ELF-1 (cell line): ENCODE data around the gene TIMP2.
"Not testable (repeated sequence)": the region's sequence is repeated elsewhere in the genome, so short reads cannot be mapped to it uniquely, and the experiment has no call there.

Experiments
- DNase-seq: peaks from one replicate; pipeline ENCODE4 v3.0.0-alpha.2; 2016; ENCODE audit warnings: low read depth, low spot score

TIMP2 gene, protein sequence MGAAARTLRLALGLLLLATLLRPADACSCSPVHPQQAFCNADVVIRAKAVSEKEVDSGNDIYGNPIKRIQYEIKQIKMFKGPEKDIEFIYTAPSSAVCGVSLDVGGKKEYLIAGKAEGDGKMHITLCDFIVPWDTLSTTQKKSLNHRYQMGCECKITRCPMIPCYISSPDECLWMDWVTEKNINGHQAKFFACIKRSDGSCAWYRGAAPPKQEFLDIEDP

DNA sequence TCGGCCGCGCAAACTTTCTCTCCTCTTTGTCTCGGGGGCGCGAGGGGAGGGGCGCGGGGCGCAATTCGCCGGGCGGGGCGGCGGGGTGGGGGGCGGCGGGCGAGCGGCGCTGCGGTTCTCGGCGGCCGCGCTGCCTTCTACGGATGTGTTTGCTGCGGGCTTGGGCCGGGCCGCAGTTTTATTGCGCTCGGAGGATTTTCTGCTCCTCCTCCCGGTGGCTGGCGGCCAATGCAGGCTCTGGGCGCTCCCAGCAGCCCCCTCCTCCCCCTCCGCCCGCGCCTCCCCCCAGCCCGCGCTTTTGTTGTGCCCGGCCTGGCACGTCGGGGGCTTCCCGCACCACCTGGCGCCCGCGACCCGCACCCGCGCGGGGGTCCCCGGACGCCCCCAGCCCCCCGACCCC, at the start of gene TIMP2:
TSS of gene TIMP2 (minus strand) at position 154 of the 400 bp plus-strand sequence. CDS start 299 bp downstream, outside the sequence.
- peak; percentile 83 for DNase-seq

DNA sequence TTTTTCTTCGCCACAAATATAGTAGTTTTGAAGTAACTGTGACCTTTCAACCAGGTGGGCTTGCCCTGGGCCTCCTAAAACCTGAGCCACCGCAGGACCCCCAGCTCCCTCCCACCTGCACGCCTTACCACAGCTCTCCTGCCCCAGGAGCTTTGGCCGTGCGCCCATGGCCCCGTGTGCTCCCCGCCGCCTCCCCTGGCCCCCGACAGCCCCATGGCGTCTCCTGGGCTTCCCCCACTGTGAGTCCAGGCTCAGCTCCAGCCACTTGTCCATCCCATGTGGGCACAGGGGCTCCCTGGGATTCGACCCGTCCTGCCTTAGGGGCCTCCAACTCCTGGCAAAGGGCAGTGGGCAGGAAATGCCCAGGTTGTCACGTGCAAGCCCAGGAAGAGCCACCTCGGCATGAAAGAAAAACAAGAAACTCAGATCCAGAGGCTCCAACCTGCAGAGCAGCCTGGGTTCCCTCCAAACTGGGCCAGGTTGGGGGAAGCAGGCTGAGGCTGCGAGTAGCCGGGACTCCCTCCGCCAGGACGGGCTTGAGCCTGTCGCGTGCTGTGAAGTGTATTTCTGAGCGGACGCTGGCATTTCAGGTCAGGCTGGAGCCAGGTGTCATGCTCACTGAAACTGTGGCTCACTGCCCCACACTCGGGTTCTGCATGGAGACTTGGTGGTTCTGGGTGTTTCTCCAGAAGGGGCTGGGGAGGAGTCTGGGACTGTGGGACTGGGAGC, 48.8 kb upstream of the TIMP2 start:
- DNase-seq: no peak

DNA sequence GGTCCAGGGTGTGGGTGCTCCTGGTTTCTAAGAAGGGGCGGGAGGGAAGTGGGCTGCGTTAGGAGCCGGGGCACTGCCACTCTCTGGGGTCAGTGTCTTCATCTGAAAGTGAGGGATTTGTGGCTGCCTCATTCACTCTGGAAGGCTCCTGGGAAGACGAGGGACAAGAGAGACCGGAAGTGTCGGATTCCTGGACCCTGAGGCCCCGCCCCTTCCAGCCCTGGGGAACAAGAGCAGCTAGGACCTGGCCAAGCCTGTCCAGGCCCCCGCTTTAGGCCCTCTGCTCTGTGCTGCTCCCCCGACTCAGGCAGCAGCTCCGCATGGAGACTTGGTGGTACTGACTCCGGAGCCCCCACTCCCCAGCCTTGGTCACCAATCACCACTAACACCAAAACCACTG, 48.0 kb upstream of the TIMP2 start:
- peak; percentile 77 for DNase-seq

- DNase-seq: no peak
Measured at GRCh38 chr17:78972507-78973105, 47.4 kb upstream of the TIMP2 start.

DNA sequence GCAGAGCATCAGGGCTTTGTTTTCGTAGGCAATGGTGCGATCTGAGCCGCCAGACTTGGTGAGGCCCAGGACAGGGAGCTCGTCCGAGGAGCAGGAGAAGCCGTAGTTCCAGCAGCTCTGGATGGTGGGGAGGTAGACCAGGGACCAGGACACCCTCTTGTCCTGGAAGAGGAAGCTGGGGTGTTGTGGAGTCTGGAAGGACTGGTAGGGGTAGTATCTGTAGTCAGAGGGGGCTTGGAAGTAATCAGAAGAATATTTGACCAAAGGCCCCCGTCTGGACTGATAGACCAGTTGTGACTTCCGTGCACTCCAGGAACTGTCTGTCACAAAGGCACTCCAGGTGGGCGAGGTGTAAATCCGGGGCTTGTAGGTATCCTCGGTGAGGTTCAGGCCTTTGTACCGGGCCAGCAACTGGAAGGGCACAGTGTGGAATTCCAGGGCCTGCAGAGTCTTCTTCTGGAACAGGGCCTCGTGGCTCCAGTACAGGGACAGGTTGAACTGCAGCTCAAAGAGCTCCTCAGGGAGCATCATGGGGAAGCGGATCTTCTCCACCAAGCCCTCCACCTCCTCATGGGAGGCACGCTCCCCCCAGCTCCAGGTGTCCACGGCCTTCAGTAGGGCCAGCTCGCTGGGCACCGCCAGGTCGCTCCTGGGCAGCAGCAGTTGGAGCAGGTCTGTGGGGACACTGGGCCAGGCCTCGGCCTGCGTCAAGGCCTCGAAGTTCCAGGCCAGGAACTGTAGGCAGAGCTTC, 46.7 kb upstream of the TIMP2 start:
- DNase-seq: no peak

GRCh38 chr17:78970834-78971755, 45.9 kb upstream of the TIMP2 start:
- peak; percentile 90 for DNase-seq

DNA sequence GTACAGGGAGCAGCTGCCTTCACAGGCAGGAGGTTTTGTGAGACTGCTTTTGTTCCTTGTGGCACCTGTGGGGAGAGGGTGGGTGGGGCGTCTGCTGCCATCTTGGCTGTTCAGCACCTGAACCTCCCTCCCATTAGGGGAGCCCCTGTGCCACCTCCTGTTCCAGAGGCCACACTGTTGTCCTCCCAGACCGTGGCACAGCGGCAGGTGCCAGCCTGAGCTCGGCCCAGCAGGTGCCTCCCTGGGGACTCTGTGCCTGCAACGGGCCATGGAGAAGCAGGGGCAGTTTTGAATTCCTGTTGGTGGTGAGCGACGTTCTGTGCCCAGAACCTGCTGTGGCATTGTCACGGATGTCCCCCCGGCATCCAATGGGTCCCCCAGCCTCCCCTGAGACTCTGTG, 44.7 kb upstream of the TIMP2 start:
- no peak for DNase-seq

GRCh38 chr17:78967782-78968362, 42.7 kb upstream of the TIMP2 start:
- no peak for DNase-seq

DNA sequence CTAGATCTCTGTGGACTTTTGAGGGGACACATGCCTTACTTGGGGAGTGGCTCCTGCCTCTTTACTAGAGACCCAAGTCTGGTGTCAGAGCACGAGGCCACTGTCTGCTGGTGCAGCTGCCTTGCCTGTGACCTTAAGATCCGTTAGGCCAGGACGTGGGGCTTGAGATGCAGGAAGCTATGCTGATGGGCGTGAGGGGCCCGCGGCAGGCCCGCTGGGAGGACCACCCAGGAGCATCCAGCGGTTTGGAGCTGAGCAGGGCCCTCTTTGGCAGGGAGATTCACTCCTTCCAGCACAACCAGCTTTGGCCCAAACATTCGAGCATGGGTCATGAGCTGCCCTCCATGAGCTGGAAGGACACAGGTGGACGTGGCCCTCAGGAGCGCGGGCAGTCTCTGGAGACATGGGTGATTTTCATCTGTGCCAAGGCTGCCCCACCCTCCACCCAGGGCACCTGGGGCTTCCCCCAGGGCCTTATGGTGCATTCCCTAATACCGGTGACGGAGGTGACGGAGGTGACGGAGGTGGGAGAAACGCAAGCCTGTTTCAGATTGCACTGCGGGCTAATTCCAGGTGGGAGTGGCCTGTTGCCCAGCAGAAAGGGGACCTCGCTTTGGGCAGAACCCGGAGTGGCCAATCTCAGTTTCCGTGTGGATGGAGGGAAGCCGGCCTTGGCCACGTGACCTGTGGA, 41.9 kb upstream of the TIMP2 start:
- DNase-seq: no peak

DNA sequence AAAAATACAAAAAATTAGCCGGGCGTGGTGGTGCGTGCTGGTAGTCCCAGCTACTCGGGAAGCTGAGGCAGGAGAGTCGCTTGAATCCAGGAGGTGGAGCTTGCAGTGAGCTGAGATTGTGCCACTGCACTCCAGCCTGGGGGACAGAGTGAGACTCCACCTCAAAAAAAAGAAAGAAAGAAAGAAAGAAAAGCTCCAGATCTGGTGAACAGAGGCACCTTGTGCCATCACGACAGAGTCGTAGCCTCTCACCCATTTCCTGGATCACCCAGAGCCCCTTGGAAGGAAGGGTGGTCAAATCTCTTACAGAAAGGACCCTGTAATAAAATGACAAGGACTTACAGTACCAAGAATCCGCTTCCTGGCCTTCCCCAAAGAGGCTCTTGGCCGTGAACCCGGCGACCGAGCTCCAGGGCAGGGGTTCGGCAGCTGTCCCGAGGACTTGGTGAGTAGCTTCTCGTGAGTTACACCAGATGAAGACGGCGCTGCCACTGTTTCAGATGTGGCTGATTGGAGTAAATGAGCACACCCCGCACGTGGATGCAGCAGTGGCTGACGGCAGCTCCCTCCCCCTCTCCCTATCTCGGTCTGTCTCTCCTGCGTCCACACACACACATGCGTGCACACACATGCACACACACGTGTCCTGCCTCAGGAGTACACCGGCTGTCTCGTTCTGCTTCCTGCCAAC, 41.1 kb upstream of the TIMP2 start:
- DNase-seq: no peak

GRCh38 chr17:78965491-78965924, 40.3 kb upstream of the TIMP2 start:
- DNase-seq: no peak

DNA sequence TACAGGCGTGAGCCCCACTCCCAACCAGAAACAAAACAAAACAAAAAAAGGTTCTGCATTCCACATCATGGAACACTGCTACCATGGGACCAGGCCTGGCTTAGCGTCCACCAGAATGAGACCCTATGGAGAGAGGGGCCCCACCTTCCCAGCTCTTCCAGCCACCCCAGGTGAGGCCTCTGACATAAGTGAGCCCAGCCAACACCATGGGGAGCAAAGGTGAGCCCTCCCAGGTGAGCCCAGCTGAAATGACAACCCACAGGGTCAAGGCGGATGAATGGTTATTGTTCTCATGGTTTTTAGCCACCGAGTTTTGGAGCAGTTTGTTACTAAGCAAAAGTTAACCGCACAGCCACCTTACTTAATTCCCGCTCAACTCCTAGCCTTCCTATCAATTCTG, 38.2 kb upstream of the TIMP2 start:
- DNase-seq: no peak

- DNase-seq: not testable (repeated sequence)
Measured at GRCh38 chr17:78962984-78963348, 37.8 kb upstream of the TIMP2 start.

DNA sequence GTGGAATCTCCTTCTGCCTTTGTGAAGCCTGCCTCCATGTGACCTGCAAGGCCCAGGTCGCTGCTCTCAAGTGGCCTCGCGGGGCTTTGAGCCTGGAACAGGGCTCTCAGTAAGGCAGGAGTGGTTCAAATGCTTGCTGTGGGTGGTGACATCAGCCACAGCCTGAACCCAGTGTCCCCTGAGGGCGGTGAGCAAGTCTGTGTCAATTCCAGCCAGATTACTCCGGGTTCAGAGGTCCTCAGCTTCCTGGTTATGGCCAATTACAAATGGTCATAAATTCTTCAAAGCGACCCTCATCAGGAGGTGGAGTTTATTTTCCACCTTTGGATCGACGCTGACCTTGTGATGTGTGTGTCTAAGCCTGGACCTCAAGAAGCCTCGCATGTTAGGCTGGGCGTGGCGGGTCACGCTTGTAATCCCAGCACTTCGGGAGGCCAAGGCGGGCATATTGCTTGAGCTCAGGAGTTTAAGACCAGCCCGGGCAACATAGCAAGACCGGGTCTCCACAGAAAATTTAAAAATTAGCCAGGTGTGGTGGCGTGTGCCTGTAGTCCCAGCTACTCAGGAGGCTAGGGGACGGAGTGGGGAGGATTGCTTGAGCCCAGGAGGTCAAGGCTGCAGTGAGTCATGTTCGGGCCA, 37.3 kb upstream of the TIMP2 start:
- peak; percentile 85 for DNase-seq

DNA sequence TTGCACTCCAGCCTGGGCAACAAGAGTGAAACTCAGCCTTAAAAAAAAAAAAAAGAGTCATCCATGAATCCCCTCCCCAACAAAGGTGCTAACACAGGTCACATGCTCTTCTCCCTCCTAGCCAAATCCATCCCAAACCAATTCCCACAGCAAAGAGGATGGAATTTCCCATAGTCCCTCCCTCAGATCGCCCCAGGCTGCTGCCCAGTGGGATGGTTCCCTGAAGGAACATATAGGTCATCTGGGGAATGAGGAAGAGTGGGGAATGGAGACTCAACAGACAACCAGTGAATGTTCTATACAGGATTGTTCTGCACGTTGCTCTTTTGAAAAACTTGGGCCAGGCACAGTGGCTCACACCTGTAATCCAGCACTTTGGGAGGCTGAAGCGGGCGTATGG, 36.4 kb upstream of the TIMP2 start:
- no peak for DNase-seq

GRCh38 chr17:78960928-78961327, 35.7 kb upstream of the TIMP2 start:
- DNase-seq: no peak

DNA sequence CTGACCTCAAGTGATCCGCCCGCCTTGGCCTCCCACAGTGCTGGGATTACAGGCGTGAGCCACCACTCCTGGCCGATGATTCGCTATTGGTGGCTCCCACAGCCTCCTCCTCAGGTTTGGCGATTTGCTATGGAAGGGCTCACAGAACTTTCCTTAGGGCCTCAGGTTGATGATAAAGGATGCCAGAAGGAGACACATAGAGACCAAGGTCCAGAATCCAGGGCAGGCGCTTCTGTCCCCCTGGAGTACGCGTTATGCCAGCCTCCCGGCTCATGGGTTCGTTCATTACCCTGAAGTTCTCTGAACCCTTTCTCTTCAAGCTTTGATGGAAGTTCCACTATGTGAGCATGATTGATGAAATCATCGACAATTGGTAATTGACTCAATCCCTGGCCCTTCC, 34.6 kb upstream of the TIMP2 start:
- DNase-seq: no peak

- peak; percentile 64 for DNase-seq
Measured at GRCh38 chr17:78958641-78959127, 33.5 kb upstream of the TIMP2 start.

DNA sequence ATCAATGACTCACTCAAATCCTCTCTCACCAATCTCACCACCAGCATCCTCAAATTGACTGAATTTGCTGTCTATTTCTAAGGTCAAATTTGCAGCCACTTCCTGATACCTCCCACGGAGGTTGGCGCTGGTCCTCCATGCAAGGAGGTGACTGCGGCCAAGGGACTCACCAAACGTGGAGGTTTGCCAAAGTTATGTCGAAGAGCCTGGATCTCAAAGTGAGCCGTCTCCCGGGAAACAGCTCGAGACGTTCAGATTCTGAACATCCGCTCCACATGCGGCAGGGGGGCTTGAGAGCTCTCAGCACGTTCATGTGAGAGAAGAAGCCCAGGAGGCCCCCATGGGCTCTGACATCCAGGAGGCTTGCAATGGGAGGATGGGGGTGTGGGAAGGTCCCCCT, 31.9 kb upstream of the TIMP2 start:
- no peak for DNase-seq
